Sigmoid colon (tissue), 7 donors: ENCODE data around the gene NANP. TPM values are rescaled to one million over a fixed set of nuclear protein-coding genes. Genes with fewer than 3 reads are reported as not detected.
"Not testable (repeated sequence)": the region's sequence is repeated elsewhere in the genome, so short reads cannot be mapped to it uniquely, and the experiment has no call there.

ENCODE experiments used
- DNase-seq: peaks from one replicate; pipeline ENCODE4 v3.0.0-alpha.2; 2019
- H3K27ac ChIP-seq, 4 donors: fragments of 200-600 bp; sonication (generic); one replicate each; pipeline ENCODE4 v1.5.1; 2016 to 2019; ENCODE audit warnings: mild to moderate bottlenecking in 1 of 4
- H3K27me3 ChIP-seq, 3 donors: fragments of 200-600 bp; sonication (generic); one replicate each; pipeline ENCODE4 v1.5.1; 2019; ENCODE audit warnings: mild to moderate bottlenecking in 1 of 3
- H3K36me3 ChIP-seq, 4 donors: fragments of 200-600 bp; sonication (generic); one replicate each; pipeline ENCODE4 v1.5.1; 2016 to 2019
- H3K4me1 ChIP-seq, 4 donors: fragments of 200-600 bp; sonication (generic); one replicate each; pipeline ENCODE4 v1.5.1; 2017 to 2019
- H3K4me3 ChIP-seq, 4 donors: fragments of 200-600 bp; sonication (generic); one replicate each; pipeline ENCODE4 v1.5.1; 2017 to 2019; ENCODE audit warnings: mild to moderate bottlenecking in 2 of 4, moderate library complexity in 1 of 4
- H3K9me3 ChIP-seq, 4 donors: fragments of 200-600 bp in 3 of 4; sonication (generic) in 3 of 4; one replicate each; pipeline versions ENCODE4 v1.5.1 to v1.6.1; 2013 to 2019
- CTCF ChIP-seq, 4 experiments: fragments of 450-650 bp in 3 of 4; fragments of 200-600 bp in 1 of 4; IDR thresholded peaks; one replicate each; pipeline ENCODE4 v1.5.1; 2016 to 2019; ENCODE audit warnings: antibody characterized with exemption in 4 of 4, mild to moderate bottlenecking in 3 of 4, moderate library complexity in 2 of 4
- EP300 ChIP-seq, 4 donors: sonication (generic); formaldehyde crosslinking; IDR thresholded peaks; one replicate each; pipeline ENCODE4 v1.6.1; 2017; ENCODE audit warnings: antibody characterized with exemption in 4 of 4
- POLR2A ChIP-seq, 2 donors: fragments of 450-650 bp; IDR thresholded peaks; one replicate each; pipeline ENCODE4 v1.6.1; 2016; ENCODE audit warnings: antibody characterized with exemption in 2 of 2, mild to moderate bottlenecking in 2 of 2, moderate library complexity in 2 of 2
- POLR2AphosphoS5 ChIP-seq, 4 donors: sonication (generic); formaldehyde crosslinking; IDR thresholded peaks; one replicate each; pipeline ENCODE4 v1.6.1; 2017; ENCODE audit warnings: antibody characterized with exemption in 4 of 4
- WGBS, 2 donors: extraction: QIAGEN DNeasy Blood & Tissue Kit; methylation state at CpG; one replicate each; pipeline ENCODE4 v1.1.7; 2013; 5-methylcytosine and 5-hydroxymethylcytosine counted together
- intact Hi-C: fragments of 100-400 bp; cut with DNase I; formaldehyde crosslinking; loops from one replicate; pipeline ENCODE4 v1.15.1; 2023
- polyA plus RNA-seq, 3 donors: library from polyadenylated mRNA; stranded (reverse); fragments of 200-250 nt; gene quantifications; one replicate each; pipeline ENCODE4 v1.2.3, GENCODE V29; 2013
- total RNA-seq, 4 donors: library from RNA; depleted of rRNA; stranded (reverse); fragments of >200 nt; gene quantifications; one replicate each; pipeline ENCODE4 v1.1.0, GENCODE V29; 2016
- donor health status: healthy with polysubstance abuse.
- donor health status: Bipolar disorder and iron deficiency.
- donor health status: healthy.

NANP gene
- total and polyA plus RNA-seq, 7 donors, result 1.2 to 5.7 (median 3.9) TPM

- intact Hi-C loops, result no loop called here
- TF ChIP-seq POLR2AphosphoS5 (IDR thresholded peaks at IDR 0.05) (no peak), POLR2A (IDR thresholded peaks at IDR 0.05) (no peak), EP300 (IDR thresholded peaks at IDR 0.05) (no peak), CTCF (IDR thresholded peaks at IDR 0.05) (no peak)
- Histone ChIP-seq H3K27ac (no peak overlapping the region), H3K9me3 (no peaks in the 10 kb centered on the region), H3K4me1 (no peaks in the 10 kb centered on the region), H3K4me3 (no peak overlapping the region), H3K36me3 (peaks cover 0 to 3% (median 0%) of the 10 kb centered on the region in 4 donors), H3K27me3 (no peaks in the 10 kb centered on the region)
- DNase-seq, result no peak
- 87% methylated on average over 3 of the region's 3 CpGs for WGBS, 2 donors
Measured at GRCh38 chr20:25608774-25609173, 15.0 kb downstream of the NANP start.

DNA sequence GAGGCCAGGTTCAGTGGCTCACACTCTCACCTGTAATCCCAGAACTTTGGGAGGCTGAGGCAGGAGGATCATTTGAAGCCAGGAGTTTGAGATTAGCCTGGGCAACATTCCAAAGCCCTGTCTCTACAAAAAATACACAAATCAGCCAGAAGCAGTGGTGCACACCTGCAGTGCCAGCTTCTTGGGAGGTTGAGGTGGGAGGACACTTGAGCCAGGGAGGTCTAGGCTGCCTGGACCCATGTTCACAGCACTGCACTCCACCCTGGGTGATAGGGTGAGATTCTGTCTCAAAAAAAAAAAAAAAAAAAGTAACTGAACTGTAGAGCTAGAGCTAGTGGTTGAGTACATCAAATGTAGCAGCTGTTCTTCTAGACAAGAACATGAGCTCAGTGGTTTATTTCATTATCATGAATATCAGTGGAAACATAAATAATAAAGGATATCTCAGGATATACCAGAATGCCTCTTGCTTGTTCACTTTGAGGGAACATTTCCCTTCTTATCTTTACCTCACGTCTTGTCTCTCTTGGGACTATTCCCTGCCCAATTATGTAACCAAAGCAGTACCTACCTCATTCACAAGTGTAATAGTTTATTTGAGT is 17.6 kb downstream of the NANP start:
- Histone ChIP-seq H3K36me3 (no peaks in the 10 kb centered on the region), H3K4me3 (no peak overlapping the region), H3K27ac (no peak overlapping the region), H3K9me3 (no peaks in the 10 kb centered on the region), H3K4me1 (no peaks in the 10 kb centered on the region), H3K27me3 (no peaks in the 10 kb centered on the region)
- DNase-seq, result no peak
- intact Hi-C loops, result no loop called here
- TF ChIP-seq CTCF (IDR thresholded peaks at IDR 0.05) (no peak), POLR2AphosphoS5 (IDR thresholded peaks at IDR 0.05) (no peak), POLR2A (IDR thresholded peaks at IDR 0.05) (no peak), EP300 (IDR thresholded peaks at IDR 0.05) (no peak)
- 86 to 90% methylated on average over 1 of the region's 1 CpG for WGBS, 2 donors

- Histone ChIP-seq H3K4me3 (no peak overlapping the region), H3K36me3 (no peaks in the 10 kb centered on the region), H3K4me1 (no peaks in the 10 kb centered on the region), H3K9me3 (no peaks in the 10 kb centered on the region), H3K27ac (no peak overlapping the region), H3K27me3 (no peaks in the 10 kb centered on the region)
- 76 to 77% methylated on average over 7 of the region's 7 CpGs for WGBS, 2 donors
- no peak for DNase-seq
- intact Hi-C loops, result no loop called here
- TF ChIP-seq EP300 (IDR thresholded peaks at IDR 0.05), result no peak
- no peak for TF ChIP-seq CTCF (IDR thresholded peaks at IDR 0.05)
- no peak for TF ChIP-seq POLR2AphosphoS5 (IDR thresholded peaks at IDR 0.05)
Measured at GRCh38 chr20:25605148-25605547, 18.7 kb downstream of the NANP start.

GRCh38 chr20:25604611-25605010 is 19.2 kb downstream of the NANP start:
- H3K27ac ChIP-seq, result no peak overlapping the region
- intact Hi-C loops, result no loop called here
- WGBS, 2 donors, result 89 to 92% methylated on average over 9 of the region's 9 CpGs

GRCh38 chr20:25602914-25603309 is 20.9 kb downstream of the NANP start:
- 93 to 94% methylated on average over 9 of the region's 9 CpGs for WGBS, 2 donors
- H3K4me3 ChIP-seq, intact Hi-C loops, DNase-seq, H3K9me3 ChIP-seq, H3K4me1 ChIP-seq, H3K27me3 ChIP-seq, H3K36me3 ChIP-seq, H3K27ac ChIP-seq: not testable (repeated sequence)

More at GRCh38 chr20:25604611-25605010, 19.2 kb downstream of the NANP start:
- no peaks in the 10 kb centered on the region for H3K27me3 ChIP-seq
- no peak for DNase-seq
- no peak overlapping the region for H3K4me3 ChIP-seq
- TF ChIP-seq EP300 (IDR thresholded peaks at IDR 0.05), result no peak
- TF ChIP-seq CTCF (IDR thresholded peaks at IDR 0.05), result no peak
- TF ChIP-seq POLR2A (IDR thresholded peaks at IDR 0.05), result no peak
- TF ChIP-seq POLR2AphosphoS5 (IDR thresholded peaks at IDR 0.05), result no peak
- no peaks in the 10 kb centered on the region for H3K4me1 ChIP-seq
- H3K9me3 ChIP-seq, result no peaks in the 10 kb centered on the region
- no peaks in the 10 kb centered on the region for H3K36me3 ChIP-seq

- DNase-seq, H3K27me3 ChIP-seq, intact Hi-C loops, H3K4me1 ChIP-seq, H3K27ac ChIP-seq, H3K4me3 ChIP-seq, H3K36me3 ChIP-seq, H3K9me3 ChIP-seq: not testable (repeated sequence)
- 96 to 97% methylated on average over 39 of the region's 39 CpGs for WGBS, 2 donors
Measured at GRCh38 chr20:25602191-25602913, 21.5 kb downstream of the NANP start.
